NCI-H146 treated with DMSO at 0.1 percent for 48 hours (cell line): ENCODE data around the gene IGFALS.

Experiments
- DNase-seq: peaks from one replicate; lab custom pipeline; 2025; ENCODE audit not compliant: unreplicated experiment; lab: John Stamatoyannopoulos, UW

The IGFALS gene

GRCh38 chr16:1790611-1791255 is 2.8 kb downstream of the IGFALS start:
- no peak for DNase-seq

- no peak for DNase-seq
Observed at GRCh38 chr16:1790261-1790610, 3.3 kb downstream of the IGFALS start.

GRCh38 chr16:1789643-1790045 is 3.9 kb downstream of the IGFALS start:
- no peak for DNase-seq

GRCh38 chr16:1788708-1789100 is 4.8 kb downstream of the IGFALS start:
- DNase-seq = no peak

- no peak for DNase-seq
Observed at GRCh38 chr16:1788095-1788707, 5.3 kb downstream of the IGFALS start.

GRCh38 chr16:1787322-1788094 is 6.0 kb downstream of the IGFALS start:
- DNase-seq = no peak

- no peak for DNase-seq
Observed at GRCh38 chr16:1787056-1787321, 6.5 kb downstream of the IGFALS start.

- no peak for DNase-seq
Observed at GRCh38 chr16:1786242-1787055, 7.1 kb downstream of the IGFALS start.

GRCh38 chr16:1785846-1786170 is 7.7 kb downstream of the IGFALS start:
- no peak for DNase-seq

GRCh38 chr16:1784977-1785845 is 8.3 kb downstream of the IGFALS start:
- DNase-seq = no peak

GRCh38 chr16:1782408-1783264 is 10.9 kb downstream of the IGFALS start, which contains the start of the genes NUBP2 and SPSB3:
Gene NUBP2, plus strand, starts transcription at chr16:1782960. Its CDS starts 61 bp downstream, at chr16:1783021.
Gene SPSB3, minus strand, starts transcription at chr16:1782571. Its CDS starts 1,088 bp downstream, at chr16:1781483.
- peak; percentile 99 for DNase-seq

GRCh38 chr16:1781758-1782407 is 11.6 kb downstream of the IGFALS start:
- DNase-seq = peak; percentile 35

GRCh38 chr16:1781254-1781653 is 12.3 kb downstream of the IGFALS start:
- no peak for DNase-seq

GRCh38 chr16:1780677-1781072 is 12.8 kb downstream of the IGFALS start:
- no peak for DNase-seq

GRCh38 chr16:1779741-1780676 is 13.5 kb downstream of the IGFALS start:
- no peak for DNase-seq

- DNase-seq = no peak
Observed at GRCh38 chr16:1779234-1779701, 14.2 kb downstream of the IGFALS start.

- DNase-seq = no peak
Observed at GRCh38 chr16:1778200-1779179, 15.0 kb downstream of the IGFALS start.
